Mesothelial cell of epicardium (in vitro differentiated cells): ENCODE data around the gene DDX1. TPM values are rescaled to one million over a fixed set of nuclear protein-coding genes. Genes with fewer than 3 reads are reported as not detected.

Source experiments
- DNase-seq, 2 experiments: peaks; one replicate each; pipeline ENCODE4 v3.0.0; 2021; ENCODE audit warnings: low spot score in 2 of 2; ENCODE audit not compliant: unreplicated experiment in 2 of 2
- H3K27ac Mint-ChIP-seq: 2 replicates; pipeline ENCODE4 v1.8.0; 2021; ENCODE audit warnings: mixed read lengths
- H3K27me3 Mint-ChIP-seq: 2 replicates; pipeline ENCODE4 v1.8.0; 2021; ENCODE audit warnings: low read depth, mixed read lengths
- H3K36me3 Mint-ChIP-seq: 2 replicates; pipeline ENCODE4 v1.8.0; 2021; ENCODE audit warnings: mixed read lengths
- H3K4me1 Mint-ChIP-seq: 2 replicates; pipeline ENCODE4 v1.8.0; 2021; ENCODE audit warnings: mixed read lengths
- H3K4me3 Mint-ChIP-seq: 2 replicates; pipeline ENCODE4 v1.8.0; 2021; ENCODE audit warnings: mild to moderate bottlenecking, moderate library complexity, mixed read lengths
- H3K9me3 Mint-ChIP-seq: 2 replicates; pipeline ENCODE4 v1.8.0; 2021; ENCODE audit warnings: mixed read lengths
- CTCF ChIP-seq: fragments of 200-600 bp; sonication (generic); IDR thresholded peaks from one replicate; pipeline ENCODE4 v1.5.0; 2021; ENCODE audit warnings: antibody characterized with exemption; ENCODE audit not compliant: unreplicated experiment
- total RNA-seq: library from RNA; stranded (reverse); gene quantifications from 3 replicates; pipeline ENCODE4 v1.2.1, GENCODE V29; 2021

DDX1 gene
- total RNA-seq, 1 donor from 2014 or later, result 88.9 TPM

GRCh38 chr2:15594291-15595256 lies 2.9 kb downstream of the DDX1 start:
- peaks cover 19% of the 10 kb centered on the region for H3K4me1 Mint-ChIP-seq
- no peaks in the 10 kb centered on the region for H3K9me3 Mint-ChIP-seq
- no peak for DNase-seq
- H3K27ac Mint-ChIP-seq, result no peak overlapping the region
- H3K27me3 Mint-ChIP-seq, result no peaks in the 10 kb centered on the region
- no peak overlapping the region for H3K4me3 Mint-ChIP-seq
- TF ChIP-seq CTCF, result no peak
- peaks cover 29% of the 10 kb centered on the region for H3K36me3 Mint-ChIP-seq

- no peak for TF ChIP-seq CTCF
- H3K27ac Mint-ChIP-seq, result no peak overlapping the region
- DNase-seq, result no peak
- H3K4me3 Mint-ChIP-seq, result no peak overlapping the region
- H3K36me3 Mint-ChIP-seq, result peaks cover 32% of the 10 kb centered on the region
- H3K9me3 Mint-ChIP-seq, result no peaks in the 10 kb centered on the region
- H3K27me3 Mint-ChIP-seq, result no peaks in the 10 kb centered on the region
- H3K4me1 Mint-ChIP-seq, result peaks cover 19% of the 10 kb centered on the region
Measured at GRCh38 chr2:15595342-15595905, 3.8 kb downstream of the DDX1 start.

GRCh38 chr2:15595936-15596335 lies 4.3 kb downstream of the DDX1 start:
- H3K27ac Mint-ChIP-seq, result no peak overlapping the region
- H3K9me3 Mint-ChIP-seq, result no peaks in the 10 kb centered on the region
- H3K4me1 Mint-ChIP-seq, result peaks cover 18% of the 10 kb centered on the region
- H3K4me3 Mint-ChIP-seq, result no peak overlapping the region
- H3K36me3 Mint-ChIP-seq, result peaks cover 35% of the 10 kb centered on the region
- DNase-seq, result no peak
- TF ChIP-seq CTCF, result no peak
- H3K27me3 Mint-ChIP-seq, result no peaks in the 10 kb centered on the region

- no peak for TF ChIP-seq CTCF
- DNase-seq, result no peak
- no peaks in the 10 kb centered on the region for H3K9me3 Mint-ChIP-seq
- no peak overlapping the region for H3K4me3 Mint-ChIP-seq
- H3K4me1 Mint-ChIP-seq, result peaks cover 14% of the 10 kb centered on the region
- H3K36me3 Mint-ChIP-seq, result peaks cover 38% of the 10 kb centered on the region
- H3K27ac Mint-ChIP-seq, result no peak overlapping the region
- no peaks in the 10 kb centered on the region for H3K27me3 Mint-ChIP-seq
Measured at GRCh38 chr2:15596350-15596749, 4.7 kb downstream of the DDX1 start.

- Mint-ChIP-seq H3K27ac (no peak overlapping the region), H3K27me3 (no peaks in the 10 kb centered on the region), H3K9me3 (no peaks in the 10 kb centered on the region), H3K36me3 (peaks cover 42% of the 10 kb centered on the region), H3K4me3 (no peak overlapping the region), H3K4me1 (peaks cover 11% of the 10 kb centered on the region)
- DNase-seq, result no peak
- no peak for TF ChIP-seq CTCF
Measured at GRCh38 chr2:15596968-15597367, 5.3 kb downstream of the DDX1 start.
